IMR-90 (cell line): ENCODE measurements around the gene RXFP4. TPM values are rescaled to one million over a fixed set of nuclear protein-coding genes. Genes with fewer than 3 reads are reported as not detected.

Experiments
- ATAC-seq: fragments of 200-7000 bp; cut with Tn5 transposase; 2 replicates; pipeline ENCODE4 v1.9.1; 2020; ENCODE audit warnings: low read depth, mild to moderate bottlenecking, moderate library complexity
- BruUV-seq: library from RNA; stranded (reverse); fragments of 400-500 nt; replicated peaks from 2 replicates; lab custom pipeline; 2021; lab: Mats Ljungman, UMichigan
- CTCF ChIA-PET: fragments of 300-600 bp; formaldehyde crosslinking; extraction: SDS; loops from one replicate; lab custom pipeline; 2021; ENCODE audit warnings: antibody characterized with exemption; lab: Yijun Ruan, JAX
- POLR2A ChIA-PET: fragments of 300-600 bp; sonication (Branson Sonifier 250); formaldehyde crosslinking; loops from one replicate; lab custom pipeline; 2022; ENCODE audit warnings: antibody characterized with exemption; ENCODE audit not compliant: unreplicated experiment; lab: Charles Lee
- DNase-seq: peaks from one replicate; pipeline ENCODE4 v3.0.0; 2013
- H2AFZ ChIP-seq: replicated peaks from 2 replicates; pipeline ENCODE3; 2013; ENCODE audit warnings: low read length, mild to moderate bottlenecking; ENCODE audit not compliant: poor library complexity
- H2AK5ac ChIP-seq: 2 replicates; pipeline ENCODE4 v1.6.1; 2013; ENCODE audit warnings: low read depth, low read length, inconsistent platforms
- H2AK9ac ChIP-seq: replicated peaks from 2 replicates; pipeline ENCODE3; 2013; ENCODE audit warnings: mild to moderate bottlenecking, low read depth, low read length, moderate library complexity; ENCODE audit not compliant: poor library complexity
- H2BK120ac ChIP-seq: 2 replicates; pipeline ENCODE4 v1.6.1; 2013; ENCODE audit warnings: low read depth, low read length, inconsistent platforms
- H2BK15ac ChIP-seq: 3 replicates; pipeline ENCODE4 v1.6.1; 2013; ENCODE audit warnings: low read depth, low read length, inconsistent platforms
- H2BK20ac ChIP-seq: 2 replicates; pipeline ENCODE4 v1.6.1; 2013; ENCODE audit warnings: low read depth, mild to moderate bottlenecking, inconsistent platforms, low read length, moderate library complexity
- H2BK5ac ChIP-seq: 2 replicates; pipeline ENCODE4 v1.6.1; 2013; ENCODE audit warnings: mild to moderate bottlenecking, low read depth, low read length, inconsistent platforms; ENCODE audit not compliant: poor library complexity, severe bottlenecking
- H3K14ac ChIP-seq: replicated peaks from 2 replicates; pipeline ENCODE4 v1.6.1; 2013; ENCODE audit warnings: low read depth, low read length, inconsistent platforms
- H3K18ac ChIP-seq: 2 replicates; pipeline ENCODE4 v1.6.1; 2013; ENCODE audit warnings: low read depth, low read length, control low read depth
- H3K23ac ChIP-seq: 2 replicates; pipeline ENCODE4 v1.6.1; 2013; ENCODE audit warnings: low read depth, low read length, inconsistent platforms
- H3K27ac ChIP-seq: 2 replicates; pipeline ENCODE4 v1.5.1; 2013; ENCODE audit warnings: mild to moderate bottlenecking, control low read depth, low read length; ENCODE audit not compliant: insufficient read depth
- H3K27me3 ChIP-seq: 2 replicates; pipeline ENCODE4 v1.6.1; 2013; ENCODE audit warnings: low read length; ENCODE audit not compliant: control insufficient read depth, insufficient read depth
- H3K36me3 ChIP-seq: 2 replicates; pipeline ENCODE4 v1.6.1; 2013; ENCODE audit warnings: low read length, mixed read lengths; ENCODE audit not compliant: control insufficient read depth, insufficient read depth
- H3K4ac ChIP-seq: 2 replicates; pipeline ENCODE4 v1.6.1; 2013; ENCODE audit warnings: low read depth, low read length, inconsistent platforms
- H3K4me1 ChIP-seq: 2 replicates; pipeline ENCODE4 v1.6.1; 2013; ENCODE audit warnings: low read length, mixed read lengths; ENCODE audit not compliant: control insufficient read depth, insufficient read depth
- H3K4me2 ChIP-seq: 2 replicates; pipeline ENCODE4 v1.6.1; 2013; ENCODE audit warnings: low read depth, mild to moderate bottlenecking, control low read depth, low read length, moderate library complexity
- H3K4me3 ChIP-seq: 2 replicates; pipeline ENCODE4 v1.5.1; 2013; ENCODE audit warnings: low read depth, mild to moderate bottlenecking, control low read depth, low read length, moderate library complexity; ENCODE audit not compliant: insufficient read depth
- H3K56ac ChIP-seq: 2 replicates; pipeline ENCODE4 v1.6.1; 2013; ENCODE audit warnings: low read length, inconsistent platforms; ENCODE audit not compliant: insufficient read depth; ENCODE audit errors: extremely low read depth
- H3K79me1 ChIP-seq, 2 experiments: 2 replicates each; pipeline ENCODE4 v1.6.1; 2013; ENCODE audit warnings: low read length in 2 of 2, inconsistent platforms in 1 of 2, low read depth in 1 of 2
- H3K9ac ChIP-seq: 2 replicates; pipeline ENCODE4 v1.6.1; 2013; ENCODE audit warnings: low read depth, low read length, control low read depth
- H3K9me1 ChIP-seq: 2 replicates; pipeline ENCODE4 v1.6.1; 2013; ENCODE audit warnings: low read length, inconsistent platforms; ENCODE audit not compliant: insufficient read depth
- H3K9me3 ChIP-seq: 2 replicates; pipeline ENCODE4 v1.6.1; 2013; ENCODE audit warnings: low read length; ENCODE audit not compliant: control insufficient read depth, insufficient read depth
- H4K20me1 ChIP-seq: 2 replicates; pipeline ENCODE4 v1.6.1; 2013; ENCODE audit warnings: low read length, inconsistent platforms; ENCODE audit not compliant: insufficient read depth
- H4K5ac ChIP-seq: 2 replicates; pipeline ENCODE4 v1.6.1; 2013; ENCODE audit warnings: mild to moderate bottlenecking, low read depth, low read length, control low read depth
- H4K8ac ChIP-seq, 2 experiments: 2 replicates each; pipeline ENCODE4 v1.6.1; 2013; ENCODE audit warnings: low read depth in 2 of 2, low read length in 2 of 2, control low read depth in 1 of 2, inconsistent platforms in 1 of 2
- H4K91ac ChIP-seq: 2 replicates; pipeline ENCODE4 v1.6.1; 2013; ENCODE audit warnings: low read depth, low read length, inconsistent platforms; ENCODE audit not compliant: insufficient read depth
- BHLHE40 ChIP-seq: fragments of 150-350 bp; IDR thresholded peaks from 2 replicates; pipeline ENCODE4 v1.6.1; 2016; ENCODE audit warnings: mild to moderate bottlenecking, low read depth, low read length
- CHD1 ChIP-seq: IDR thresholded peaks from 2 replicates; pipeline ENCODE4 v1.6.1; 2012; ENCODE audit warnings: low read depth, low read length, improper control_type of control experiment
- MAFK ChIP-seq: IDR thresholded peaks from 2 replicates; pipeline ENCODE4 v1.6.1; 2012; ENCODE audit warnings: low read depth, low read length, improper control_type of control experiment
- MXI1 ChIP-seq: IDR thresholded peaks from 2 replicates; pipeline ENCODE4 v1.6.1; 2012; ENCODE audit warnings: low read depth, mild to moderate bottlenecking, low read length, moderate library complexity, borderline replicate concordance
- POLR2A ChIP-seq: IDR thresholded peaks from 2 replicates; pipeline ENCODE4 v1.6.1; 2012; ENCODE audit warnings: mild to moderate bottlenecking, low read depth, low read length
- RCOR1 ChIP-seq: IDR thresholded peaks from 2 replicates; pipeline ENCODE4 v1.6.1; 2012; ENCODE audit warnings: mild to moderate bottlenecking, low read length, improper control_type of control experiment; ENCODE audit not compliant: insufficient replicate concordance
- RFX5 ChIP-seq: IDR thresholded peaks from 2 replicates; pipeline ENCODE4 v1.8.0; 2012; ENCODE audit warnings: low read depth, mild to moderate bottlenecking, low read length, moderate library complexity
- WGBS, 2 experiments: methylation state at CpG; one replicate each; pipeline versions ENCODE4 v1.1.5 to v1.1.7; 2013; ENCODE audit warnings: missing lambda C conversion rate in 2 of 2; ENCODE audit not compliant: insufficient read length in 1 of 2; ENCODE audit errors: extremely low coverage in 2 of 2; 5-methylcytosine and 5-hydroxymethylcytosine counted together
- dilution Hi-C: fragments of 300-500 bp; cut with HindIII; formaldehyde crosslinking; loops from one replicate; pipeline ENCODE4 v1.14.3; 2018; ENCODE audit warnings: low sequenced_read_pairs; ENCODE audit not compliant: unreplicated experiment
- in situ Hi-C: fragments of 300-500 bp; cut with MboI; formaldehyde crosslinking; loops from 3 replicates; pipeline ENCODE4 v1.14.3; 2019; ENCODE audit warnings: low sequenced_read_pairs, inconsistent platforms, mixed read lengths
- intact Hi-C: fragments of 100-400 bp; cut with micrococcal nuclease; formaldehyde crosslinking; loops from 2 replicates; pipeline ENCODE4 v1.10.0; 2022
- polyA plus RNA-seq, 3 experiments: library from polyadenylated mRNA; depleted of rRNA; stranded (reverse); fragments of >200 nt; gene quantifications; 2 replicates each; pipeline ENCODE4 v1.2.3, GENCODE V29; 2012; ENCODE audit warnings: low replicate concordance in 1 of 3
- total RNA-seq: library from RNA; depleted of rRNA; stranded (reverse); fragments of >200 nt; gene quantifications from 2 replicates; pipeline ENCODE4 v1.2.3, GENCODE V29; 2012
- TF ChIP-seq, protein P1 (sequence below): conservative IDR thresholded peaks from 2 replicates; pipeline ENCODE4 v1.5.1; 2012; ENCODE audit warnings: mild to moderate bottlenecking, low read depth, low read length, improper control_type of control experiment

RXFP4 gene
- total and polyA plus RNA-seq, 2 of the 4 experiments (the other 2 are of a cell fraction) = not detected

- Histone ChIP-seq H3K4ac (peak within 1 kb of the TSS; percentile 97), H3K9me1 (0 out of 2 replicates have a peak, but pooled peaks cover 2% of the 10 kb centered on the region), H3K56ac (peak within 1 kb of the TSS; percentile 90), H4K20me1 (peaks cover 37% of the 10 kb centered on the region), H3K9me3 (no peaks in the 10 kb centered on the region), H2AK5ac (peak within 1 kb of the TSS; percentile 98), H2BK5ac (peak within 1 kb of the TSS; percentile 86), H2BK15ac (peak within 1 kb of the TSS; percentile 10; the same call in 1 of the 3 replicates), H4K91ac (peak within 1 kb of the TSS; percentile 85), H3K14ac (peak within 1 kb of the TSS; percentile 96), H3K27ac (peak within 1 kb of the TSS; percentile 93), H3K36me3 (peaks cover 26% of the 10 kb centered on the region), H3K18ac (peak within 1 kb of the TSS; percentile 54), H3K4me1 (peaks cover 7% of the 10 kb centered on the region), H4K5ac (peak within 1 kb of the TSS; percentile 84), H2BK120ac (peak within 1 kb of the TSS; percentile 51), H3K79me1 (peaks cover 0 to 43% of the 10 kb centered on the region in 2 experiments; a peak in 3 of 4 replicates), H3K23ac (peak within 1 kb of the TSS; percentile 91), H2AFZ (peak within 1 kb of the TSS; percentile 72), H3K4me3 (peak within 1 kb of the TSS; percentile 78), H2BK20ac (no peak within 1 kb of the TSS), H3K9ac (peak within 1 kb of the TSS; percentile 94), H4K8ac (peak within 1 kb of the TSS; percentile 91 to 97), H2AK9ac (peak within 1 kb of the TSS; percentile 97), H3K27me3 (no peaks in the 10 kb centered on the region), H3K4me2 (peak within 1 kb of the TSS; percentile 98)
- intact Hi-C loops (no loop called here), in situ Hi-C loops (no loop called here), dilution Hi-C loops (no loop called here)
- WGBS, 2 experiments = 1% methylated on average over 22 of the region's 50 CpGs; no CpG with 5 or more reads in 1 of the 2 experiments
- BruUV-seq = no TSS peak
- ATAC-seq = peak; percentile 90
- CTCF ChIA-PET = interaction anchor here (1.6 kb wide), 1 partner anchor 55 kb away, joined by 6 read pairs; no protein-coding TSS in a partner anchor
- peak; percentile 99 for DNase-seq
- TF ChIP-seq MAFK (0 out of 2 replicates have a peak, but pooled peaks have one; percentile 13), POLR2A (peak; percentile 98), BHLHE40 (no peak), RFX5 (no peak), MXI1 (peak; percentile 69; the same call in 1 of the 2 replicates), CHD1 (peak; percentile 85), RCOR1 (no peak)
- TF ChIP-seq, protein P1, sequence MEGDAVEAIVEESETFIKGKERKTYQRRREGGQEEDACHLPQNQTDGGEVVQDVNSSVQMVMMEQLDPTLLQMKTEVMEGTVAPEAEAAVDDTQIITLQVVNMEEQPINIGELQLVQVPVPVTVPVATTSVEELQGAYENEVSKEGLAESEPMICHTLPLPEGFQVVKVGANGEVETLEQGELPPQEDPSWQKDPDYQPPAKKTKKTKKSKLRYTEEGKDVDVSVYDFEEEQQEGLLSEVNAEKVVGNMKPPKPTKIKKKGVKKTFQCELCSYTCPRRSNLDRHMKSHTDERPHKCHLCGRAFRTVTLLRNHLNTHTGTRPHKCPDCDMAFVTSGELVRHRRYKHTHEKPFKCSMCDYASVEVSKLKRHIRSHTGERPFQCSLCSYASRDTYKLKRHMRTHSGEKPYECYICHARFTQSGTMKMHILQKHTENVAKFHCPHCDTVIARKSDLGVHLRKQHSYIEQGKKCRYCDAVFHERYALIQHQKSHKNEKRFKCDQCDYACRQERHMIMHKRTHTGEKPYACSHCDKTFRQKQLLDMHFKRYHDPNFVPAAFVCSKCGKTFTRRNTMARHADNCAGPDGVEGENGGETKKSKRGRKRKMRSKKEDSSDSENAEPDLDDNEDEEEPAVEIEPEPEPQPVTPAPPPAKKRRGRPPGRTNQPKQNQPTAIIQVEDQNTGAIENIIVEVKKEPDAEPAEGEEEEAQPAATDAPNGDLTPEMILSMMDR = 0 out of 2 replicates have a peak, but pooled peaks have one; percentile 11
- POLR2A ChIA-PET = interaction anchor here (0.6 to 1.1 kb wide), 2 partner anchors 44 to 83 kb away, joined by 3 to 15 read pairs; partner anchors contain the start of gene ARHGEF2
These were observed 7.1 kb upstream of the RXFP4 start, which contains the start of gene KHDC4 for GRCh38 chr1:155934097-155934935. KHDC4 (minus strand) TSS chr1:155934413; CDS start chr1:155934373, 40 bp downstream.
